ENCODE data around the gene MTHFD1L.

Gene MTHFD1L

GRCh38 chr6:150898399-150899170, 33.1 kb downstream of the MTHFD1L start:
- no peak for DNase-seq (ENCODE audit: low read depth)

GRCh38 chr6:150899231-150899630, 33.7 kb downstream of the MTHFD1L start:
- no peak for DNase-seq (ENCODE audit: low read depth)

- no peak for DNase-seq (ENCODE audit: low read depth)
Measured at GRCh38 chr6:150900049-150900448, 34.5 kb downstream of the MTHFD1L start.

- no peak for DNase-seq (ENCODE audit: low read depth)
Measured at GRCh38 chr6:150902142-150902776, 36.8 kb downstream of the MTHFD1L start.

- DNase-seq (ENCODE audit: low read depth): no peak
Measured at GRCh38 chr6:150905769-150906168, 40.3 kb downstream of the MTHFD1L start.

- DNase-seq (ENCODE audit: low read depth): no peak
Measured at GRCh38 chr6:150906641-150907326, 41.3 kb downstream of the MTHFD1L start.

- DNase-seq (ENCODE audit: low read depth): no peak
Measured at GRCh38 chr6:150907383-150907782, 41.9 kb downstream of the MTHFD1L start.

- no peak for DNase-seq (ENCODE audit: low read depth)
Measured at GRCh38 chr6:150908901-150909300, 43.4 kb downstream of the MTHFD1L start.

- DNase-seq (ENCODE audit: low read depth): no peak
Measured at GRCh38 chr6:150910561-150910960, 45.1 kb downstream of the MTHFD1L start.

GRCh38 chr6:150914372-150914771, 48.9 kb downstream of the MTHFD1L start:
- no peak for DNase-seq (ENCODE audit: low read depth)

GRCh38 chr6:150915131-150915879, 49.8 kb downstream of the MTHFD1L start:
- DNase-seq (ENCODE audit: low read depth): no peak

GRCh38 chr6:150915880-150916265, 50.4 kb downstream of the MTHFD1L start:
- no peak for DNase-seq (ENCODE audit: low read depth)

- no peak for DNase-seq (ENCODE audit: low read depth)
Measured at GRCh38 chr6:150919938-150920337, 54.4 kb downstream of the MTHFD1L start.

GRCh38 chr6:150922137-150922536, 56.6 kb downstream of the MTHFD1L start:
- DNase-seq (ENCODE audit: low read depth): no peak

GRCh38 chr6:150924808-150925589, 59.5 kb downstream of the MTHFD1L start:
- no peak for DNase-seq (ENCODE audit: low read depth)

GRCh38 chr6:150925590-150925928, 60.1 kb downstream of the MTHFD1L start:
- DNase-seq (ENCODE audit: low read depth): no peak

GRCh38 chr6:150925976-150926375, 60.5 kb downstream of the MTHFD1L start:
- no peak for DNase-seq (ENCODE audit: low read depth)

GRCh38 chr6:150928882-150929281, 63.4 kb downstream of the MTHFD1L start:
- DNase-seq (ENCODE audit: low read depth): no peak

- no peak for DNase-seq (ENCODE audit: low read depth)
Measured at GRCh38 chr6:150929416-150929815, 63.9 kb downstream of the MTHFD1L start.

- no peak for DNase-seq (ENCODE audit: low read depth)
Measured at GRCh38 chr6:150930841-150931240, 65.3 kb downstream of the MTHFD1L start.

- DNase-seq (ENCODE audit: low read depth): no peak
Measured at GRCh38 chr6:150931405-150931804, 65.9 kb downstream of the MTHFD1L start.

- no peak for DNase-seq (ENCODE audit: low read depth)
Measured at GRCh38 chr6:150932996-150933395, 67.5 kb downstream of the MTHFD1L start.
